Measurements from ENCODE around the gene NEU4. TPM values are rescaled to one million over a fixed set of nuclear protein-coding genes. Genes with fewer than 3 reads are reported as not detected.
"Not testable (repeated sequence)": the region's sequence is repeated elsewhere in the genome, so short reads cannot be mapped to it uniquely, and the experiment has no call there.

Gene NEU4
- total RNA-seq, 1 donor: 8.5 TPM

- Histone ChIP-seq H3K4me1 (ENCODE audit: insufficient read depth, low read length) (no peaks in the 10 kb centered on the region), H3K4me3 (ENCODE audit: low read length) (no peak overlapping the region), H3K27me3 (ENCODE audit: insufficient read depth, low read length) (no peaks in the 10 kb centered on the region), H3K9me3 (ENCODE audit: low read depth, low read length) (no peaks in the 10 kb centered on the region)
Observed at GRCh38 chr2:241771286-241772062, 37.5 kb upstream of the NEU4 start.

- H3K9me3 ChIP-seq (ENCODE audit: low read depth, low read length): no peaks in the 10 kb centered on the region
- no peaks in the 10 kb centered on the region for H3K27me3 ChIP-seq (ENCODE audit: insufficient read depth, low read length)
- H3K4me1 ChIP-seq (ENCODE audit: insufficient read depth, low read length): no peaks in the 10 kb centered on the region
- H3K4me3 ChIP-seq (ENCODE audit: low read length): no peak overlapping the region
Observed at GRCh38 chr2:241772063-241772499, 36.9 kb upstream of the NEU4 start.

GRCh38 chr2:241773511-241774418 is 35.2 kb upstream of the NEU4 start:
- Histone ChIP-seq H3K27me3 (ENCODE audit: insufficient read depth, low read length) (no peaks in the 10 kb centered on the region), H3K4me1 (ENCODE audit: insufficient read depth, low read length) (no peaks in the 10 kb centered on the region), H3K4me3 (ENCODE audit: low read length) (no peak overlapping the region), H3K9me3 (ENCODE audit: low read depth, low read length) (no peaks in the 10 kb centered on the region)

- H3K4me1 ChIP-seq (ENCODE audit: insufficient read depth, low read length): no peaks in the 10 kb centered on the region
- H3K27me3 ChIP-seq (ENCODE audit: insufficient read depth, low read length): no peaks in the 10 kb centered on the region
- no peak overlapping the region for H3K4me3 ChIP-seq (ENCODE audit: low read length)
- no peaks in the 10 kb centered on the region for H3K9me3 ChIP-seq (ENCODE audit: low read depth, low read length)
Observed at GRCh38 chr2:241774419-241775222, 34.4 kb upstream of the NEU4 start.

- Histone ChIP-seq H3K27me3 (ENCODE audit: insufficient read depth, low read length) (no peaks in the 10 kb centered on the region), H3K4me1 (ENCODE audit: insufficient read depth, low read length) (no peaks in the 10 kb centered on the region), H3K4me3 (ENCODE audit: low read length) (no peak overlapping the region), H3K9me3 (ENCODE audit: low read depth, low read length) (no peaks in the 10 kb centered on the region)
Observed at GRCh38 chr2:241775223-241776177, 33.5 kb upstream of the NEU4 start.

- Histone ChIP-seq H3K27me3 (ENCODE audit: insufficient read depth, low read length) (no peaks in the 10 kb centered on the region), H3K9me3 (ENCODE audit: low read depth, low read length) (no peaks in the 10 kb centered on the region), H3K4me3 (ENCODE audit: low read length) (no peak within 1 kb of the TSS), H3K4me1 (ENCODE audit: insufficient read depth, low read length) (no peaks in the 10 kb centered on the region)
Observed at GRCh38 chr2:241776336-241777169, 32.4 kb upstream of the NEU4 start, which contains the start of gene GAL3ST2. GAL3ST2 (plus strand) TSS chr2:241776822; CDS start chr2:241776956, 134 bp downstream.

GRCh38 chr2:241777170-241777685 is 31.8 kb upstream of the NEU4 start:
- H3K4me3 ChIP-seq (ENCODE audit: low read length): no peak overlapping the region
- H3K4me1 ChIP-seq (ENCODE audit: insufficient read depth, low read length): no peaks in the 10 kb centered on the region
- no peaks in the 10 kb centered on the region for H3K9me3 ChIP-seq (ENCODE audit: low read depth, low read length)
- H3K27me3 ChIP-seq (ENCODE audit: insufficient read depth, low read length): no peaks in the 10 kb centered on the region

- no peak overlapping the region for H3K4me3 ChIP-seq (ENCODE audit: low read length)
- no peaks in the 10 kb centered on the region for H3K4me1 ChIP-seq (ENCODE audit: insufficient read depth, low read length)
- no peaks in the 10 kb centered on the region for H3K9me3 ChIP-seq (ENCODE audit: low read depth, low read length)
- no peaks in the 10 kb centered on the region for H3K27me3 ChIP-seq (ENCODE audit: insufficient read depth, low read length)
Observed at GRCh38 chr2:241777686-241778627, 31.0 kb upstream of the NEU4 start.

GRCh38 chr2:241780939-241781569 is 27.9 kb upstream of the NEU4 start:
- Histone ChIP-seq H3K9me3 (ENCODE audit: low read depth, low read length) (no peaks in the 10 kb centered on the region), H3K4me1 (ENCODE audit: insufficient read depth, low read length) (no peaks in the 10 kb centered on the region), H3K4me3 (ENCODE audit: low read length) (no peak overlapping the region), H3K27me3 (ENCODE audit: insufficient read depth, low read length) (no peaks in the 10 kb centered on the region)

- not testable (repeated sequence) for H3K4me3 ChIP-seq (ENCODE audit: low read length); H3K27me3 ChIP-seq (ENCODE audit: insufficient read depth, low read length); H3K9me3 ChIP-seq (ENCODE audit: low read depth, low read length); H3K4me1 ChIP-seq (ENCODE audit: insufficient read depth, low read length)
Observed at GRCh38 chr2:241782053-241782452, 26.9 kb upstream of the NEU4 start.

GRCh38 chr2:241788135-241788534 is 20.9 kb upstream of the NEU4 start:
- Histone ChIP-seq H3K4me1 (ENCODE audit: insufficient read depth, low read length) (peaks cover 5% of the 10 kb centered on the region), H3K27me3 (ENCODE audit: insufficient read depth, low read length) (no peaks in the 10 kb centered on the region), H3K4me3 (ENCODE audit: low read length) (no peak overlapping the region), H3K9me3 (ENCODE audit: low read depth, low read length) (no peaks in the 10 kb centered on the region)

GRCh38 chr2:241788572-241788971 is 20.4 kb upstream of the NEU4 start:
- H3K27me3 ChIP-seq (ENCODE audit: insufficient read depth, low read length): no peaks in the 10 kb centered on the region
- H3K4me1 ChIP-seq (ENCODE audit: insufficient read depth, low read length): peaks cover 5% of the 10 kb centered on the region
- no peak overlapping the region for H3K4me3 ChIP-seq (ENCODE audit: low read length)
- no peaks in the 10 kb centered on the region for H3K9me3 ChIP-seq (ENCODE audit: low read depth, low read length)
